Neural cell (in vitro differentiated cells): ENCODE data around the gene EPHA6. TPM values are rescaled to one million over a fixed set of nuclear protein-coding genes. Genes with fewer than 3 reads are reported as not detected.

Experiments used
- H2AFZ ChIP-seq: fragments of 200-600, 300-800 bp; sonication (generic), shearing (Covaris generic); 2 replicates; pipeline ENCODE4 v1.6.0; 2014; ENCODE audit warnings: low read depth, mild to moderate bottlenecking, antibody characterized with exemption, low read length, moderate library complexity
- H3F3A ChIP-seq: fragments of 200-600 bp; shearing (Covaris generic); 2 replicates; pipeline ENCODE4 v1.6.1; 2016; ENCODE audit warnings: mild to moderate bottlenecking, moderate library complexity, mixed read lengths, antibody characterized with exemption, low read length; ENCODE audit not compliant: insufficient read depth, poor library complexity, severe bottlenecking
- H3K27ac ChIP-seq: fragments of 200-600, 300-800 bp; sonication (generic), shearing (Covaris generic); 2 replicates; pipeline ENCODE4 v1.5.1; 2014; ENCODE audit warnings: mild to moderate bottlenecking, low read length, moderate library complexity
- H3K27me3 ChIP-seq: fragments of 300-800, 200-600 bp; sonication (generic), shearing (Covaris generic); 2 replicates; pipeline ENCODE4 v1.6.0; 2014; ENCODE audit warnings: mild to moderate bottlenecking, low read depth, low read length, moderate library complexity; ENCODE audit not compliant: insufficient read depth
- H3K36me3 ChIP-seq: fragments of 300-800, 200-600 bp; sonication (generic), shearing (Covaris generic); 2 replicates; pipeline ENCODE4 v1.5.1; 2014; ENCODE audit warnings: mild to moderate bottlenecking, antibody characterized with exemption, low read length, moderate library complexity; ENCODE audit not compliant: insufficient read depth
- H3K4me2 ChIP-seq: fragments of 300-800, 200-600 bp; sonication (generic), shearing (Covaris generic); 2 replicates; pipeline ENCODE4 v1.6.0; 2014; ENCODE audit warnings: mild to moderate bottlenecking, low read length
- H3K4me3 ChIP-seq: fragments of 300-800, 200-600 bp; sonication (generic), shearing (Covaris generic); 2 replicates; pipeline ENCODE4 v1.5.1; 2014; ENCODE audit warnings: mild to moderate bottlenecking, low read length, moderate library complexity
- H3K79me2 ChIP-seq: fragments of 200-600 bp; shearing (Covaris generic); replicated peaks from 2 replicates; pipeline ENCODE4 v1.6.0; 2014; ENCODE audit warnings: mild to moderate bottlenecking, low read length, moderate library complexity; ENCODE audit not compliant: insufficient read depth
- H3K9ac ChIP-seq: fragments of 300-800, 200-600 bp; sonication (generic), shearing (Covaris generic); 2 replicates; pipeline ENCODE4 v1.6.1; 2016; ENCODE audit warnings: mild to moderate bottlenecking, low read length, mixed read lengths
- H3K9me2 ChIP-seq: fragments of 200-600 bp; shearing (Covaris generic); 2 replicates; pipeline ENCODE4 v1.6.1; 2016; ENCODE audit warnings: mild to moderate bottlenecking, low read length, mixed read lengths; ENCODE audit not compliant: insufficient read depth
- H3K9me3 ChIP-seq: fragments of 200-600, 300-800 bp; sonication (generic), shearing (Covaris generic); 2 replicates; pipeline ENCODE4 v1.6.1; 2016; ENCODE audit warnings: mild to moderate bottlenecking, mixed run types, low read length, moderate library complexity, mixed read lengths
- H4K20me1 ChIP-seq: fragments of 200-600 bp; shearing (Covaris generic); 2 replicates; pipeline ENCODE4 v1.6.1; 2016; ENCODE audit warnings: mild to moderate bottlenecking, mixed run types; ENCODE audit not compliant: insufficient read depth
- CTCF ChIP-seq: fragments of 450-650 bp; IDR thresholded peaks from 2 replicates; pipeline ENCODE4 v1.5.1; 2014; ENCODE audit warnings: antibody characterized with exemption, mild to moderate bottlenecking, moderate library complexity; ENCODE audit not compliant: poor library complexity, severe bottlenecking
- EP300 ChIP-seq: fragments of 450-650 bp; conservative IDR thresholded peaks from 2 replicates; pipeline ENCODE4 v1.6.1; 2014; ENCODE audit warnings: antibody characterized with exemption, mild to moderate bottlenecking, moderate library complexity; ENCODE audit not compliant: poor library complexity, severe bottlenecking
- EZH2 ChIP-seq: fragments of 200-600, 300-800 bp; shearing (Covaris generic), sonication (generic); IDR thresholded peaks from 2 replicates; pipeline ENCODE4 v1.6.1; 2014; ENCODE audit warnings: antibody characterized with exemption, low read length, borderline replicate concordance, mild to moderate bottlenecking; ENCODE audit not compliant: insufficient read depth, poor library complexity, severe bottlenecking
- MXI1 ChIP-seq: fragments of 450-650 bp; conservative IDR thresholded peaks from 2 replicates; pipeline ENCODE4 v1.6.1; 2014; ENCODE audit warnings: antibody characterized with exemption, mild to moderate bottlenecking; ENCODE audit not compliant: poor library complexity, severe bottlenecking
- POLR2AphosphoS5 ChIP-seq: IDR thresholded peaks from 2 replicates; pipeline ENCODE4 v1.6.1; 2012
- RAD21 ChIP-seq: fragments of 450-650 bp; conservative IDR thresholded peaks from 2 replicates; pipeline ENCODE4 v1.6.1; 2014; ENCODE audit warnings: antibody characterized with exemption, mild to moderate bottlenecking, moderate library complexity
- SMC3 ChIP-seq: fragments of 450-650 bp; conservative IDR thresholded peaks from 2 replicates; pipeline ENCODE4 v1.6.1; 2014; ENCODE audit warnings: antibody characterized with exemption, mild to moderate bottlenecking, moderate library complexity; ENCODE audit not compliant: poor library complexity
- polyA plus RNA-seq: library from polyadenylated mRNA; depleted of rRNA; stranded (reverse); fragments of >200 nt; gene quantifications from 2 replicates; pipeline ENCODE4 v1.2.3, GENCODE V29; 2014
- TF ChIP-seq, protein P1 (sequence below): IDR thresholded peaks from 2 replicates; pipeline ENCODE4 v1.6.1; 2012; ENCODE audit warnings: borderline replicate concordance

The EPHA6 gene
- polyA plus RNA-seq, 1 donor from 2014 or later: 0.56 TPM

- TF ChIP-seq CTCF (no peak), MXI1 (no peak), EZH2 (no peak), RAD21 (no peak), POLR2AphosphoS5 (no peak), SMC3 (no peak), EP300 (no peak)
- TF ChIP-seq, protein P1, sequence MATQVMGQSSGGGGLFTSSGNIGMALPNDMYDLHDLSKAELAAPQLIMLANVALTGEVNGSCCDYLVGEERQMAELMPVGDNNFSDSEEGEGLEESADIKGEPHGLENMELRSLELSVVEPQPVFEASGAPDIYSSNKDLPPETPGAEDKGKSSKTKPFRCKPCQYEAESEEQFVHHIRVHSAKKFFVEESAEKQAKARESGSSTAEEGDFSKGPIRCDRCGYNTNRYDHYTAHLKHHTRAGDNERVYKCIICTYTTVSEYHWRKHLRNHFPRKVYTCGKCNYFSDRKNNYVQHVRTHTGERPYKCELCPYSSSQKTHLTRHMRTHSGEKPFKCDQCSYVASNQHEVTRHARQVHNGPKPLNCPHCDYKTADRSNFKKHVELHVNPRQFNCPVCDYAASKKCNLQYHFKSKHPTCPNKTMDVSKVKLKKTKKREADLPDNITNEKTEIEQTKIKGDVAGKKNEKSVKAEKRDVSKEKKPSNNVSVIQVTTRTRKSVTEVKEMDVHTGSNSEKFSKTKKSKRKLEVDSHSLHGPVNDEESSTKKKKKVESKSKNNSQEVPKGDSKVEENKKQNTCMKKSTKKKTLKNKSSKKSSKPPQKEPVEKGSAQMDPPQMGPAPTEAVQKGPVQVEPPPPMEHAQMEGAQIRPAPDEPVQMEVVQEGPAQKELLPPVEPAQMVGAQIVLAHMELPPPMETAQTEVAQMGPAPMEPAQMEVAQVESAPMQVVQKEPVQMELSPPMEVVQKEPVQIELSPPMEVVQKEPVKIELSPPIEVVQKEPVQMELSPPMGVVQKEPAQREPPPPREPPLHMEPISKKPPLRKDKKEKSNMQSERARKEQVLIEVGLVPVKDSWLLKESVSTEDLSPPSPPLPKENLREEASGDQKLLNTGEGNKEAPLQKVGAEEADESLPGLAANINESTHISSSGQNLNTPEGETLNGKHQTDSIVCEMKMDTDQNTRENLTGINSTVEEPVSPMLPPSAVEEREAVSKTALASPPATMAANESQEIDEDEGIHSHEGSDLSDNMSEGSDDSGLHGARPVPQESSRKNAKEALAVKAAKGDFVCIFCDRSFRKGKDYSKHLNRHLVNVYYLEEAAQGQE: no peak
- H3K36me3 ChIP-seq: no peaks in the 10 kb centered on the region
- H3F3A ChIP-seq: no peaks in the 10 kb centered on the region
- H3K27me3 ChIP-seq: no peaks in the 10 kb centered on the region
- H3K9ac ChIP-seq: no peak overlapping the region
- no peak overlapping the region for H3K27ac ChIP-seq
- no peak overlapping the region for H3K4me2 ChIP-seq
- H3K9me3 ChIP-seq: no peaks in the 10 kb centered on the region
- no peaks in the 10 kb centered on the region for H3K9me2 ChIP-seq
- no peaks in the 10 kb centered on the region for H3K79me2 ChIP-seq
- H3K4me3 ChIP-seq: no peak overlapping the region
- no peaks in the 10 kb centered on the region for H4K20me1 ChIP-seq
- H2AFZ ChIP-seq: no peak overlapping the region
These were observed 574.4 kb downstream of the EPHA6 start for GRCh38 chr3:97388774-97389173.

- Histone ChIP-seq H2AFZ (no peak overlapping the region), H3K9me2 (no peaks in the 10 kb centered on the region), H3F3A (no peaks in the 10 kb centered on the region), H3K27ac (no peak overlapping the region), H3K27me3 (no peaks in the 10 kb centered on the region), H4K20me1 (no peaks in the 10 kb centered on the region), H3K9ac (no peak overlapping the region), H3K79me2 (no peaks in the 10 kb centered on the region), H3K4me2 (no peak overlapping the region), H3K36me3 (no peaks in the 10 kb centered on the region), H3K4me3 (no peak overlapping the region), H3K9me3 (no peaks in the 10 kb centered on the region)
- peak; percentile 35 for TF ChIP-seq POLR2AphosphoS5
- TF ChIP-seq, protein P1: no peak
These were observed 575.5 kb downstream of the EPHA6 start for GRCh38 chr3:97389936-97390335.
